GM23338 (cell line): ENCODE results near the gene GPATCH1. TPM values are rescaled to one million over a fixed set of nuclear protein-coding genes. Genes with fewer than 3 reads are reported as not detected.
A peak's percentile ranks its signal among the peaks of the same experiment; 100 is the strongest.

Source experiments
- ATAC-seq: fragments of 200-7000 bp; cut with Tn5 transposase; 3 replicates; pipeline ENCODE4 v1.9.1; 2020
- DNase-seq: peaks from one replicate; pipeline ENCODE4 v3.0.0-alpha.2; 2015; ENCODE audit warnings: low spot score
- H2AFZ ChIP-seq: fragments of 200-600 bp; sonication (generic); 2 replicates; pipeline ENCODE4 v1.8.0; 2016; ENCODE audit warnings: antibody characterized with exemption, mild to moderate bottlenecking, moderate library complexity
- H3F3A ChIP-seq: fragments of 200-600 bp; sonication (generic); replicated peaks from 2 replicates; pipeline ENCODE4 v1.8.0; 2017; ENCODE audit warnings: antibody characterized with exemption, mixed run types, low read depth
- H3K27ac ChIP-seq: fragments of 200-600 bp; sonication (generic); 2 replicates; pipeline ENCODE4 v1.6.1; 2016; ENCODE audit warnings: low read depth
- H3K27me3 ChIP-seq: fragments of 200-600 bp; sonication (generic); 2 replicates; pipeline ENCODE4 v1.8.0; 2016; ENCODE audit warnings: mild to moderate bottlenecking, mixed run types, moderate library complexity; ENCODE audit not compliant: insufficient read depth
- H3K36me3 ChIP-seq: fragments of 200-600 bp; sonication (generic); 2 replicates; pipeline ENCODE4 v1.8.0; 2016; ENCODE audit warnings: mild to moderate bottlenecking; ENCODE audit not compliant: insufficient read depth
- H3K4me1 ChIP-seq: fragments of 200-600 bp; sonication (generic); 2 replicates; pipeline ENCODE4 v1.8.0; 2016; ENCODE audit warnings: mild to moderate bottlenecking, moderate library complexity; ENCODE audit not compliant: insufficient read depth
- H3K4me2 ChIP-seq: fragments of 200-600 bp; sonication (generic); 2 replicates; pipeline ENCODE4 v1.7.1; 2017; ENCODE audit warnings: mixed run types
- H3K4me3 ChIP-seq: fragments of 200-600 bp; sonication (generic); 2 replicates; pipeline ENCODE4 v1.6.1; 2016; ENCODE audit warnings: mixed run types
- H3K79me2 ChIP-seq: fragments of 200-600 bp; sonication (generic); replicated peaks from 2 replicates; pipeline ENCODE4 v1.8.0; 2017; ENCODE audit warnings: mild to moderate bottlenecking; ENCODE audit not compliant: insufficient read depth
- H3K9me2 ChIP-seq: fragments of 200-600 bp; sonication (generic); 2 replicates; pipeline ENCODE4 v1.8.0; 2017; ENCODE audit not compliant: insufficient read depth
- H4K20me1 ChIP-seq: fragments of 200-600 bp; sonication (generic); replicated peaks from 2 replicates; pipeline ENCODE4 v1.8.0; 2017; ENCODE audit warnings: mild to moderate bottlenecking; ENCODE audit not compliant: insufficient read depth
- H3K27ac Mint-ChIP-seq: 2 replicates; pipeline ENCODE4 v1.8.0; 2020; ENCODE audit warnings: inconsistent platforms, mild to moderate bottlenecking, moderate library complexity, mixed read lengths
- H3K27me3 Mint-ChIP-seq: 3 replicates; pipeline ENCODE4 v1.8.0; 2022; ENCODE audit warnings: low read depth, mild to moderate bottlenecking, moderate library complexity, mixed read lengths, inconsistent platforms; ENCODE audit not compliant: insufficient read depth, poor library complexity
- H3K36me3 Mint-ChIP-seq: 3 replicates; pipeline ENCODE4 v1.8.0; 2021; ENCODE audit warnings: low read depth, mild to moderate bottlenecking, inconsistent platforms, moderate library complexity, mixed read lengths
- H3K4me1 Mint-ChIP-seq: 3 replicates; pipeline ENCODE4 v1.8.0; 2020; ENCODE audit warnings: mild to moderate bottlenecking, inconsistent platforms, mixed read lengths
- H3K4me3 Mint-ChIP-seq: 3 replicates; pipeline ENCODE4 v1.8.0; 2021; ENCODE audit warnings: moderate library complexity, mild to moderate bottlenecking, inconsistent platforms, mixed read lengths
- H3K9me3 Mint-ChIP-seq: 3 replicates; pipeline ENCODE4 v1.8.0; 2020; ENCODE audit warnings: moderate library complexity, mild to moderate bottlenecking, inconsistent platforms, mixed read lengths
- CREB1 ChIP-seq: fragments of 250-450 bp; sonication (Bioruptor Pico); IDR thresholded peaks from 2 replicates; pipeline ENCODE4 v1.5.0; 2020; ENCODE audit warnings: low read depth, mild to moderate bottlenecking, moderate library complexity
- ETS1 ChIP-seq: IDR thresholded peaks from 2 replicates; pipeline ENCODE4 v1.6.1; 2016; ENCODE audit warnings: antibody characterized with exemption
- EZH2 ChIP-seq: fragments of 200-600 bp; sonication (generic); IDR thresholded peaks from one replicate; pipeline ENCODE4 v1.8.0; 2017; ENCODE audit warnings: antibody characterized with exemption, mild to moderate bottlenecking, low read depth; ENCODE audit not compliant: unreplicated experiment
- EZH2phosphoT487 ChIP-seq: fragments of 200-600 bp; sonication (generic); IDR thresholded peaks from one replicate; pipeline ENCODE4 v1.8.1; 2018; ENCODE audit warnings: antibody characterized with exemption; ENCODE audit not compliant: unreplicated experiment
- JUNB ChIP-seq: IDR thresholded peaks from one replicate; pipeline ENCODE4 v1.6.1; 2016; ENCODE audit warnings: antibody characterized with exemption; ENCODE audit not compliant: unreplicated experiment
- NANOG ChIP-seq: IDR thresholded peaks from 2 replicates; pipeline ENCODE4 v1.6.1; 2016; ENCODE audit warnings: antibody characterized with exemption, borderline replicate concordance
- POLR2AphosphoS5 ChIP-seq: IDR thresholded peaks from 2 replicates; pipeline ENCODE4 v1.6.1; 2016; ENCODE audit warnings: antibody characterized with exemption, low read depth
- STAT1 ChIP-seq: IDR thresholded peaks from one replicate; pipeline ENCODE4 v1.6.1; 2016; ENCODE audit warnings: antibody characterized with exemption; ENCODE audit not compliant: unreplicated experiment
- ZNF114 ChIP-seq: fragments of 250-450 bp; sonication (Bioruptor Pico); IDR thresholded peaks from 2 replicates; pipeline ENCODE4 v1.5.0; 2020; ENCODE audit warnings: mild to moderate bottlenecking, moderate library complexity
- ZNF331 ChIP-seq: fragments of 250-450 bp; sonication (Bioruptor Pico); IDR thresholded peaks from 2 replicates; pipeline ENCODE4 v1.5.0; 2020; ENCODE audit warnings: low read depth, mild to moderate bottlenecking, moderate library complexity
- polyA plus RNA-seq: library from polyadenylated mRNA; unstranded; fragments of >200 nt; fragmentation: Nextera tagmentation; extraction: Ambion mirVana; gene quantifications from 2 replicates; pipeline ENCODE4 v1.2.1, GENCODE V29; 2016
- total RNA-seq: library from RNA; depleted of rRNA; stranded (reverse); fragments of >200 nt; shearing (Covaris generic); gene quantifications from 2 replicates; pipeline ENCODE4 v1.2.3, GENCODE V29; 2014
- TF ChIP-seq, protein P1 (sequence below), 2 experiments: fragments of 200-600 bp in 1 of 2; sonication (generic) in 1 of 2; conservative IDR thresholded peaks; 2 replicates each; pipeline versions ENCODE4 v1.5.1 to v1.6.1; 2016 to 2017; ENCODE audit warnings: antibody characterized with exemption in 2 of 2, low read depth in 2 of 2, mild to moderate bottlenecking in 2 of 2, moderate library complexity in 1 of 2
- TF ChIP-seq, protein P2 (sequence below): IDR thresholded peaks from one replicate; pipeline ENCODE4 v1.6.1; 2018; ENCODE audit warnings: antibody characterized with exemption; ENCODE audit not compliant: unreplicated experiment
- TF ChIP-seq, protein P3 (sequence below): fragments of 250-450 bp; sonication (Bioruptor Pico); IDR thresholded peaks from 2 replicates; pipeline ENCODE4 v1.5.0; 2020; ENCODE audit warnings: mild to moderate bottlenecking, moderate library complexity

GPATCH1 gene
- total and polyA plus RNA-seq, 2 experiments from 2014 or later = 12.0 to 13.6 TPM

DNA sequence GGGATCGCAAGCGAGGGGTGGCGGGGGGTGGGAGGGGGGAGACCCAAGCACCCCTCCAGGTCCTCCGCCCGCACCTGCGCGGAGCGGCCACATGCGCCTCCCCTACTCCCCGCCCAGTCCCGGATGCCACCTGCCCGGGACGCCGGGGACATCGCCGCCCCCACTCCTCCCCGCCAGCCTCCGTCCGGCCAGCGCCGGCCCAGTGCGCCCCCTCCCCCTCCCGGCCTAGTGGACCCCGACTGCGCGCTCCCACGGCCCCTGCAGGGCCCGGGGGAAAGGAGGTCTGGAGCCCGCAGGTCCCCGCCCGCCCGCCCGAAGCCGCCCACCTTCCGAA is 16.6 kb upstream of the GPATCH1 start:
- no peak overlapping the region for H3K27ac ChIP-seq
- peaks cover 42% of the 10 kb centered on the region for H3K79me2 ChIP-seq
- peaks cover 6% of the 10 kb centered on the region for H3K4me1 ChIP-seq
- H3K27ac Mint-ChIP-seq = no peak overlapping the region
- DNase-seq (peak; percentile 79), ATAC-seq (peak; percentile 76)
- no peaks in the 10 kb centered on the region; the same call in 1 of the 2 replicates for H3F3A ChIP-seq
- H3K4me3 Mint-ChIP-seq = peak overlapping the region; percentile 88
- H3K36me3 ChIP-seq = no peaks in the 10 kb centered on the region
- no peaks in the 10 kb centered on the region for H3K9me2 ChIP-seq
- H3K27me3 ChIP-seq = peaks cover 19% of the 10 kb centered on the region
- no peak overlapping the region for H2AFZ ChIP-seq
- TF ChIP-seq STAT1 = no peak
- TF ChIP-seq, protein P1, sequence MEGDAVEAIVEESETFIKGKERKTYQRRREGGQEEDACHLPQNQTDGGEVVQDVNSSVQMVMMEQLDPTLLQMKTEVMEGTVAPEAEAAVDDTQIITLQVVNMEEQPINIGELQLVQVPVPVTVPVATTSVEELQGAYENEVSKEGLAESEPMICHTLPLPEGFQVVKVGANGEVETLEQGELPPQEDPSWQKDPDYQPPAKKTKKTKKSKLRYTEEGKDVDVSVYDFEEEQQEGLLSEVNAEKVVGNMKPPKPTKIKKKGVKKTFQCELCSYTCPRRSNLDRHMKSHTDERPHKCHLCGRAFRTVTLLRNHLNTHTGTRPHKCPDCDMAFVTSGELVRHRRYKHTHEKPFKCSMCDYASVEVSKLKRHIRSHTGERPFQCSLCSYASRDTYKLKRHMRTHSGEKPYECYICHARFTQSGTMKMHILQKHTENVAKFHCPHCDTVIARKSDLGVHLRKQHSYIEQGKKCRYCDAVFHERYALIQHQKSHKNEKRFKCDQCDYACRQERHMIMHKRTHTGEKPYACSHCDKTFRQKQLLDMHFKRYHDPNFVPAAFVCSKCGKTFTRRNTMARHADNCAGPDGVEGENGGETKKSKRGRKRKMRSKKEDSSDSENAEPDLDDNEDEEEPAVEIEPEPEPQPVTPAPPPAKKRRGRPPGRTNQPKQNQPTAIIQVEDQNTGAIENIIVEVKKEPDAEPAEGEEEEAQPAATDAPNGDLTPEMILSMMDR (conservative IDR thresholded peaks at IDR 0.05; ENCODE audit: low read depth in 2 of 2) = no peak
- TF ChIP-seq, protein P2, sequence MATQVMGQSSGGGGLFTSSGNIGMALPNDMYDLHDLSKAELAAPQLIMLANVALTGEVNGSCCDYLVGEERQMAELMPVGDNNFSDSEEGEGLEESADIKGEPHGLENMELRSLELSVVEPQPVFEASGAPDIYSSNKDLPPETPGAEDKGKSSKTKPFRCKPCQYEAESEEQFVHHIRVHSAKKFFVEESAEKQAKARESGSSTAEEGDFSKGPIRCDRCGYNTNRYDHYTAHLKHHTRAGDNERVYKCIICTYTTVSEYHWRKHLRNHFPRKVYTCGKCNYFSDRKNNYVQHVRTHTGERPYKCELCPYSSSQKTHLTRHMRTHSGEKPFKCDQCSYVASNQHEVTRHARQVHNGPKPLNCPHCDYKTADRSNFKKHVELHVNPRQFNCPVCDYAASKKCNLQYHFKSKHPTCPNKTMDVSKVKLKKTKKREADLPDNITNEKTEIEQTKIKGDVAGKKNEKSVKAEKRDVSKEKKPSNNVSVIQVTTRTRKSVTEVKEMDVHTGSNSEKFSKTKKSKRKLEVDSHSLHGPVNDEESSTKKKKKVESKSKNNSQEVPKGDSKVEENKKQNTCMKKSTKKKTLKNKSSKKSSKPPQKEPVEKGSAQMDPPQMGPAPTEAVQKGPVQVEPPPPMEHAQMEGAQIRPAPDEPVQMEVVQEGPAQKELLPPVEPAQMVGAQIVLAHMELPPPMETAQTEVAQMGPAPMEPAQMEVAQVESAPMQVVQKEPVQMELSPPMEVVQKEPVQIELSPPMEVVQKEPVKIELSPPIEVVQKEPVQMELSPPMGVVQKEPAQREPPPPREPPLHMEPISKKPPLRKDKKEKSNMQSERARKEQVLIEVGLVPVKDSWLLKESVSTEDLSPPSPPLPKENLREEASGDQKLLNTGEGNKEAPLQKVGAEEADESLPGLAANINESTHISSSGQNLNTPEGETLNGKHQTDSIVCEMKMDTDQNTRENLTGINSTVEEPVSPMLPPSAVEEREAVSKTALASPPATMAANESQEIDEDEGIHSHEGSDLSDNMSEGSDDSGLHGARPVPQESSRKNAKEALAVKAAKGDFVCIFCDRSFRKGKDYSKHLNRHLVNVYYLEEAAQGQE = no peak
- no peak for TF ChIP-seq NANOG
- TF ChIP-seq ETS1 = no peak
- no peak for TF ChIP-seq CREB1 (CRISPR knock-in tag)
- TF ChIP-seq, protein P3, sequence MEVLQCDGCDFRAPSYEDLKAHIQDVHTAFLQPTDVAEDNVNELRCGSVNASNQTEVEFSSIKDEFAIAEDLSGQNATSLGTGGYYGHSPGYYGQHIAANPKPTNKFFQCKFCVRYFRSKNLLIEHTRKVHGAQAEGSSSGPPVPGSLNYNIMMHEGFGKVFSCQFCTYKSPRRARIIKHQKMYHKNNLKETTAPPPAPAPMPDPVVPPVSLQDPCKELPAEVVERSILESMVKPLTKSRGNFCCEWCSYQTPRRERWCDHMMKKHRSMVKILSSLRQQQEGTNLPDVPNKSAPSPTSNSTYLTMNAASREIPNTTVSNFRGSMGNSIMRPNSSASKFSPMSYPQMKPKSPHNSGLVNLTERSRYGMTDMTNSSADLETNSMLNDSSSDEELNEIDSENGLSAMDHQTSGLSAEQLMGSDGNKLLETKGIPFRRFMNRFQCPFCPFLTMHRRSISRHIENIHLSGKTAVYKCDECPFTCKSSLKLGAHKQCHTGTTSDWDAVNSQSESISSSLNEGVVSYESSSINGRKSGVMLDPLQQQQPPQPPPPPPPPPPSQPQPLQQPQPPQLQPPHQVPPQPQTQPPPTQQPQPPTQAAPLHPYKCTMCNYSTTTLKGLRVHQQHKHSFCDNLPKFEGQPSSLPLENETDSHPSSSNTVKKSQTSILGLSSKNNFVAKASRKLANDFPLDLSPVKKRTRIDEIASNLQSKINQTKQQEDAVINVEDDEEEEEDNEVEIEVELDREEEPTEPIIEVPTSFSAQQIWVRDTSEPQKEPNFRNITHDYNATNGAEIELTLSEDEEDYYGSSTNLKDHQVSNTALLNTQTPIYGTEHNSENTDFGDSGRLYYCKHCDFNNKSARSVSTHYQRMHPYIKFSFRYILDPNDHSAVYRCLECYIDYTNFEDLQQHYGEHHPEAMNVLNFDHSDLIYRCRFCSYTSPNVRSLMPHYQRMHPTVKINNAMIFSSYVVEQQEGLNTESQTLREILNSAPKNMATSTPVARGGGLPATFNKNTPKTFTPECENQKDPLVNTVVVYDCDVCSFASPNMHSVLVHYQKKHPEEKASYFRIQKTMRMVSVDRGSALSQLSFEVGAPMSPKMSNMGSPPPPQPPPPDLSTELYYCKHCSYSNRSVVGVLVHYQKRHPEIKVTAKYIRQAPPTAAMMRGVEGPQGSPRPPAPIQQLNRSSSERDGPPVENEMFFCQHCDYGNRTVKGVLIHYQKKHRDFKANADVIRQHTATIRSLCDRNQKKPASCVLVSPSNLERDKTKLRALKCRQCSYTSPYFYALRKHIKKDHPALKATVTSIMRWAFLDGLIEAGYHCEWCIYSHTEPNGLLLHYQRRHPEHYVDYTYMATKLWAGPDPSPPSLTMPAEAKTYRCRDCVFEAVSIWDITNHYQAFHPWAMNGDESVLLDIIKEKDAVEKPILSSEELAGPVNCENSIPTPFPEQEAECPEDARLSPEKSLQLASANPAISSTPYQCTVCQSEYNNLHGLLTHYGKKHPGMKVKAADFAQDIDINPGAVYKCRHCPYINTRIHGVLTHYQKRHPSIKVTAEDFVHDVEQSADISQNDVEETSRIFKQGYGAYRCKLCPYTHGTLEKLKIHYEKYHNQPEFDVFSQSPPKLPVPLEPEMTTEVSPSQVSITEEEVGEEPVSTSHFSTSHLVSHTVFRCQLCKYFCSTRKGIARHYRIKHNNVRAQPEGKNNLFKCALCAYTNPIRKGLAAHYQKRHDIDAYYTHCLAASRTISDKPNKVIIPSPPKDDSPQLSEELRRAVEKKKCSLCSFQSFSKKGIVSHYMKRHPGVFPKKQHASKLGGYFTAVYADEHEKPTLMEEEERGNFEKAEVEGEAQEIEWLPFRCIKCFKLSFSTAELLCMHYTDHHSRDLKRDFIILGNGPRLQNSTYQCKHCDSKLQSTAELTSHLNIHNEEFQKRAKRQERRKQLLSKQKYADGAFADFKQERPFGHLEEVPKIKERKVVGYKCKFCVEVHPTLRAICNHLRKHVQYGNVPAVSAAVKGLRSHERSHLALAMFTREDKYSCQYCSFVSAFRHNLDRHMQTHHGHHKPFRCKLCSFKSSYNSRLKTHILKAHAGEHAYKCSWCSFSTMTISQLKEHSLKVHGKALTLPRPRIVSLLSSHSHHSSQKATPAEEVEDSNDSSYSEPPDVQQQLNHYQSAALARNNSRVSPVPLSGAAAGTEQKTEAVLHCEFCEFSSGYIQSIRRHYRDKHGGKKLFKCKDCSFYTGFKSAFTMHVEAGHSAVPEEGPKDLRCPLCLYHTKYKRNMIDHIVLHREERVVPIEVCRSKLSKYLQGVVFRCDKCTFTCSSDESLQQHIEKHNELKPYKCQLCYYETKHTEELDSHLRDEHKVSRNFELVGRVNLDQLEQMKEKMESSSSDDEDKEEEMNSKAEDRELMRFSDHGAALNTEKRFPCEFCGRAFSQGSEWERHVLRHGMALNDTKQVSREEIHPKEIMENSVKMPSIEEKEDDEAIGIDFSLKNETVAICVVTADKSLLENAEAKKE = no peak
- TF ChIP-seq JUNB = no peak
- no peak for TF ChIP-seq ZNF114 (CRISPR knock-in tag)
- no peak for TF ChIP-seq ZNF331 (CRISPR knock-in tag)
- TF ChIP-seq EZH2phosphoT487 = no peak
- no peak for TF ChIP-seq EZH2
- TF ChIP-seq POLR2AphosphoS5 = no peak
- peaks cover 19% of the 10 kb centered on the region for H3K27me3 Mint-ChIP-seq
- peak overlapping the region; percentile 87 for H3K4me3 ChIP-seq
- no peaks in the 10 kb centered on the region for H3K36me3 Mint-ChIP-seq
- H3K4me2 ChIP-seq = peak overlapping the region; percentile 90; the same call in 1 of the 2 replicates
- H4K20me1 ChIP-seq = peaks cover 9% of the 10 kb centered on the region
- peaks cover 6% of the 10 kb centered on the region for H3K4me1 Mint-ChIP-seq
- no peaks in the 10 kb centered on the region for H3K9me3 Mint-ChIP-seq
